H1 (cell line): Measurements from ENCODE around the gene NABP1. TPM values are rescaled to one million over a fixed set of nuclear protein-coding genes. Genes with fewer than 3 reads are reported as not detected.

Experiments used
- CTCF ChIA-PET: fragments of 300-600 bp; sonication (Branson Sonifier 250); formaldehyde crosslinking; loops from one replicate; lab custom pipeline; 2021; ENCODE audit not compliant: partially characterized antibody; lab: Charles Lee
- POLR2A ChIA-PET: fragments of 300-600 bp; sonication (Branson Sonifier 250); formaldehyde crosslinking; loops from one replicate; lab custom pipeline; 2021; ENCODE audit warnings: inconsistent platforms; ENCODE audit not compliant: partially characterized antibody; lab: Charles Lee
- DNase-seq, 2 experiments: peaks; one replicate each; pipeline versions ENCODE4 v3.0.0 to v3.0.0-alpha.2; 2010 to 2022; ENCODE audit warnings: low spot score in 2 of 2, low read depth in 1 of 2, mixed read lengths in 1 of 2
- FAIRE-seq: peaks from 2 replicates; lab custom pipeline; 2011; peaks lifted over from hg19 to GRCh38; lab: Jason Lieb, UNC
- H2AFZ ChIP-seq: 2 replicates; pipeline ENCODE4 v1.8.1; 2012; ENCODE audit warnings: low read length, inconsistent platforms
- H2AK5ac ChIP-seq: 2 replicates; pipeline ENCODE4 v1.6.1; 2013; ENCODE audit warnings: low read depth, low read length
- H2BK120ac ChIP-seq: replicated peaks from 2 replicates; pipeline ENCODE3; 2013; ENCODE audit warnings: low read depth, low read length, inconsistent platforms
- H2BK12ac ChIP-seq: 2 replicates; pipeline ENCODE4 v1.6.1; 2013; ENCODE audit warnings: low read depth, low read length
- H2BK15ac ChIP-seq: 2 replicates; pipeline ENCODE4 v1.6.1; 2013; ENCODE audit warnings: low read length
- H2BK20ac ChIP-seq: 2 replicates; pipeline ENCODE4 v1.6.1; 2013; ENCODE audit warnings: low read length
- H2BK5ac ChIP-seq: 2 replicates; pipeline ENCODE4 v1.6.1; 2013; ENCODE audit warnings: low read depth, low read length
- H3K14ac ChIP-seq: 2 replicates; pipeline ENCODE4 v1.6.1; 2013; ENCODE audit warnings: inconsistent platforms; ENCODE audit not compliant: insufficient read length
- H3K18ac ChIP-seq: 2 replicates; pipeline ENCODE4 v1.6.1; 2013; ENCODE audit warnings: low read length; ENCODE audit errors: extremely low read depth
- H3K23ac ChIP-seq: 2 replicates; pipeline ENCODE4 v1.6.1; 2013; ENCODE audit warnings: inconsistent platforms; ENCODE audit not compliant: insufficient read length
- H3K23me2 ChIP-seq: 2 replicates; pipeline ENCODE4 v1.6.1; 2013; ENCODE audit warnings: low read depth, low read length
- H3K27ac ChIP-seq: 2 replicates; pipeline ENCODE4 v1.6.1; 2011; ENCODE audit warnings: low read depth, low read length, inconsistent platforms
- H3K27me3 ChIP-seq, 4 experiments: replicated peaks in 1 of 4; 1 replicate in 1 of 4; 2 replicates in 3 of 4; pipeline versions ENCODE4 v1.6.1 to v1.8.1; 2011 to 2013; ENCODE audit warnings: low read length in 3 of 4, mild to moderate bottlenecking in 3 of 4, inconsistent platforms in 2 of 4, mixed read lengths in 2 of 4, moderate library complexity in 1 of 4; ENCODE audit not compliant: control insufficient read depth in 3 of 4, insufficient read depth in 3 of 4; ENCODE audit errors: extremely low read depth in 1 of 4
- H3K36me3 ChIP-seq, 4 experiments: 2 replicates each; pipeline versions ENCODE4 v1.6.1 to v1.8.1; 2011 to 2013; ENCODE audit warnings: mild to moderate bottlenecking in 4 of 4, low read length in 3 of 4, moderate library complexity in 2 of 4, control low read depth in 1 of 4, inconsistent platforms in 1 of 4; ENCODE audit not compliant: insufficient read depth in 4 of 4, control insufficient read depth in 2 of 4
- H3K4ac ChIP-seq: replicated peaks from 2 replicates; pipeline ENCODE3; 2013; ENCODE audit warnings: low read length, low read depth, mixed read lengths, inconsistent platforms; ENCODE audit not compliant: insufficient read length
- H3K4me1 ChIP-seq, 4 experiments: replicated peaks in 1 of 4; 1 replicate in 1 of 4; 2 replicates in 3 of 4; pipeline versions ENCODE4 v1.6.1 to v1.8.1; 2011 to 2013; ENCODE audit warnings: low read length in 3 of 4, inconsistent platforms in 2 of 4, mixed read lengths in 1 of 4; ENCODE audit not compliant: insufficient read depth in 4 of 4, control insufficient read depth in 3 of 4
- H3K4me2 ChIP-seq, 2 experiments: 2 replicates each; pipeline versions ENCODE4 v1.6.1 to v1.8.1; 2011 to 2013; ENCODE audit warnings: low read depth in 2 of 2, low read length in 2 of 2, control low read depth in 1 of 2, inconsistent platforms in 1 of 2, mild to moderate bottlenecking in 1 of 2; ENCODE audit not compliant: insufficient read depth in 1 of 2
- H3K4me3 ChIP-seq, 4 experiments: fragments of 200-600, 300-600 bp in 1 of 4; sonication (generic), shearing (Covaris generic), sonication (Bioruptor Twin) in 1 of 4; 2 replicates each; pipeline versions ENCODE4 v1.5.1 to v1.8.1; 2011 to 2016; ENCODE audit warnings: low read length in 4 of 4, low read depth in 3 of 4, control low read depth in 2 of 4, inconsistent platforms in 2 of 4, mild to moderate bottlenecking in 2 of 4, mixed read lengths in 1 of 4, moderate library complexity in 1 of 4; ENCODE audit not compliant: insufficient read depth in 2 of 4; ENCODE audit errors: extremely low read depth in 1 of 4
- H3K56ac ChIP-seq: replicated peaks from 2 replicates; pipeline ENCODE3; 2013; ENCODE audit warnings: low read depth, mild to moderate bottlenecking, mixed read lengths, low read length, inconsistent platforms; ENCODE audit not compliant: insufficient read length
- H3K79me1 ChIP-seq: 2 replicates; pipeline ENCODE4 v1.6.1; 2013; ENCODE audit warnings: low read depth, low read length, control low read depth
- H3K79me2 ChIP-seq, 2 experiments: 2 replicates each; pipeline versions ENCODE4 v1.6.1 to v1.8.1; 2012 to 2013; ENCODE audit warnings: low read length in 2 of 2, mild to moderate bottlenecking in 2 of 2, inconsistent platforms in 1 of 2; ENCODE audit not compliant: insufficient read depth in 2 of 2, control insufficient read depth in 1 of 2
- H3K9ac ChIP-seq, 4 experiments: replicated peaks in 1 of 4; 1 replicate in 1 of 4; 2 replicates in 3 of 4; pipeline versions ENCODE4 v1.6.1 to v1.8.1; 2011 to 2013; ENCODE audit warnings: low read depth in 3 of 4, low read length in 3 of 4, control low read depth in 2 of 4, mild to moderate bottlenecking in 2 of 4, moderate library complexity in 2 of 4, inconsistent platforms in 1 of 4; ENCODE audit errors: extremely low read depth in 1 of 4
- H3K9me3 ChIP-seq, 2 experiments: 2 replicates each; pipeline versions ENCODE4 v1.6.1 to v1.8.1; 2012 to 2013; ENCODE audit warnings: mild to moderate bottlenecking in 2 of 2, moderate library complexity in 2 of 2, control low read depth in 1 of 2, inconsistent platforms in 1 of 2, low read depth in 1 of 2, low read length in 1 of 2, mixed read lengths in 1 of 2; ENCODE audit not compliant: insufficient read depth in 2 of 2
- H4K20me1 ChIP-seq, 2 experiments: replicated peaks in 1 of 2; 2 replicates each; pipeline versions ENCODE3 to v1.8.1; 2011 to 2013; ENCODE audit warnings: inconsistent platforms in 2 of 2, low read length in 2 of 2, mild to moderate bottlenecking in 1 of 2; ENCODE audit not compliant: insufficient read depth in 2 of 2, control insufficient read depth in 1 of 2
- H4K5ac ChIP-seq: 2 replicates; pipeline ENCODE4 v1.6.1; 2013; ENCODE audit warnings: low read length, low read depth, mixed read lengths, inconsistent platforms; ENCODE audit not compliant: insufficient read length
- H4K8ac ChIP-seq: 2 replicates; pipeline ENCODE4 v1.8.0; 2013; ENCODE audit warnings: mild to moderate bottlenecking, moderate library complexity, low read length, inconsistent platforms; ENCODE audit not compliant: insufficient read depth; ENCODE audit errors: extremely low read depth
- H4K91ac ChIP-seq: replicated peaks from 2 replicates; pipeline ENCODE3; 2013; ENCODE audit warnings: low read length, mixed read lengths, inconsistent platforms; ENCODE audit not compliant: insufficient read length
- JUN ChIP-seq: IDR thresholded peaks from 2 replicates; pipeline ENCODE4 v1.6.1; 2011; ENCODE audit warnings: low read depth, mild to moderate bottlenecking, improper control_type of control experiment, low read length
- WGBS, 2 experiments: shearing (Covaris generic) in 1 of 2; methylation state at CpG; one replicate each; pipeline versions ENCODE4 v1.1.6 to v1.1.7; 2013 to 2015; ENCODE audit warnings: low lambda C conversion rate in 2 of 2, mixed read lengths in 2 of 2, inconsistent platforms in 1 of 2, low coverage in 1 of 2, missing lambda C conversion rate in 1 of 2; ENCODE audit not compliant: insufficient replicate concordance in 2 of 2, insufficient coverage in 1 of 2, insufficient read length in 1 of 2; ENCODE audit errors: extremely low coverage in 1 of 2, missing lambda C conversion rate in 1 of 2; 5-methylcytosine and 5-hydroxymethylcytosine counted together
- polyA plus RNA-seq, 7 experiments: library from polyadenylated mRNA; depleted of rRNA in 3 of 7; stranded (reverse) in 5 of 7; unstranded in 2 of 7; fragments of >200 nt in 5 of 7; fragments of 200-250 nt in 2 of 7; gene quantifications; 1 replicate in 5 of 7; 2 replicates in 1 of 7; 4 replicates in 1 of 7; pipeline versions ENCODE4 v1.2.1 to v1.2.3, GENCODE V29; 2011 to 2013; ENCODE audit warnings: missing spikeins in 2 of 7, mixed read lengths in 2 of 7
- total RNA-seq: library from RNA; stranded (reverse); fragmentation: NEBNext Ultra II Directional; extraction: Animal tissue kit (Norgen Biotek cat#: 25700); gene quantifications from 2 replicates; pipeline ENCODE4 v1.2.1, GENCODE V29; 2021

Gene NABP1
- total and polyA plus RNA-seq, 2 of the 8 experiments (the other 6 are each of a cell fraction or from before 2014, with no cell fraction given): 0.63 to 4.8 TPM

DNA sequence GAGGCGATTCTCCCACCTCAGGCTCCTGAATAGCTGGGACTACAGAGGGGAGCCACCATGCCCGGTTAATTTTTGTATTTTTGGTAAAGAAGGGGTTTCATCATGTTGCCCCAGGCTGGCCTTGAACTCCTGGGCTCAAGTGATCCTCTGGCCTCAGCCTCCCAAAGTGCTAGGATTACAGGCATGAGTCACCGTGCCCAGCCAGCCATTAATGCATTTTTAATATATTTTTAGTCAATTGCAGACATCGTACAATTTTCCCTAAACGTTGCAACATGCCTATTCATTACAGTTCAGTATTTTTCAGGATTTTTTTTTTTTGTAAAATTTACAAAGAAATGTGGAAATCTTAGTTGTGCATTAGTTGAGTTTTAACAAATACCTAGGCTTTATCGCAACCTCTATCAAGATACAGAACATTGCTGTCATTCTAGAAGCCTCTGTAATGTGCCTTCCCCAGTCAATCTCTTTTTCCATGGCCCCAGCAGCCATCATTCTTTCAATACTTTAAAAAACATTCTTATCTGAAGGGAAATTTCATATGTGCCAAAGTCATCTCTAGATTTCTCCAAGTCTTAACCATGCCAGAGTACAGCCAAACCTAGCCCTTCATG lies 14.7 kb downstream of the NABP1 start:
- Histone ChIP-seq H2AK5ac (no peak overlapping the region), H4K8ac (no peak overlapping the region), H2BK15ac (no peak overlapping the region), H3K4me1 (no peaks in the 10 kb centered on the region), H2BK20ac (no peak overlapping the region), H3K79me2 (no peaks in the 10 kb centered on the region), H4K20me1 (no peaks in the 10 kb centered on the region), H2AFZ (no peak overlapping the region), H2BK12ac (no peak overlapping the region), H3K14ac (no peak overlapping the region), H2BK120ac (no peak overlapping the region), H3K4ac (no peak overlapping the region), H3K56ac (no peak overlapping the region), H3K23ac (no peak overlapping the region), H3K23me2 (no peaks in the 10 kb centered on the region), H3K27me3 (no peaks in the 10 kb centered on the region), H2BK5ac (no peak overlapping the region), H4K5ac (no peak overlapping the region), H3K79me1 (no peaks in the 10 kb centered on the region), H3K9me3 (no peaks in the 10 kb centered on the region), H3K18ac (no peak overlapping the region), H4K91ac (no peak overlapping the region), H3K4me3 (no peak overlapping the region), H3K4me2 (no peak overlapping the region), H3K27ac (no peak overlapping the region), H3K36me3 (no peaks in the 10 kb centered on the region), H3K9ac (no peak overlapping the region)
- DNase-seq (no peak), FAIRE-seq (no peak)
- ChIA-PET CTCF (interaction anchor here (1.2 to 2.8 kb wide), 5 partner anchors 64 to 139 kb away, joined by 3 to 16 read pairs (median 10); no protein-coding TSS in a partner anchor), POLR2A (no interaction called here)
- no peak for TF ChIP-seq JUN
- 84% methylated on average over 6 of the region's 6 CpGs; no CpG with 5 or more reads in 1 of the 2 experiments for WGBS, 2 experiments
